Keratinocyte (primary cell): ENCODE results near the gene MX1. TPM values are rescaled to one million over a fixed set of nuclear protein-coding genes. Genes with fewer than 3 reads are reported as not detected.

ENCODE experiments used
- DNase-seq: peaks from one replicate; pipeline ENCODE4 v3.0.0-alpha.2; 2011; ENCODE audit warnings: low read depth, missing footprints, low spot score
- FAIRE-seq: peaks from 2 replicates; lab custom pipeline; 2011; peaks lifted over from hg19 to GRCh38; lab: Jason Lieb, UNC
- H2AFZ ChIP-seq: 2 replicates; pipeline ENCODE4 v1.6.0; 2012; ENCODE audit warnings: low read length, control low read depth, inconsistent platforms; ENCODE audit not compliant: control insufficient read depth
- H3K27ac ChIP-seq: 2 replicates; pipeline ENCODE4 v1.5.1; 2011; ENCODE audit warnings: low read length; ENCODE audit not compliant: control insufficient read depth, insufficient read depth
- H3K27me3 ChIP-seq: 3 replicates; pipeline ENCODE4 v1.6.0; 2011; ENCODE audit warnings: low read length; ENCODE audit not compliant: control insufficient read depth, insufficient read depth; ENCODE audit errors: extremely low read depth
- H3K36me3 ChIP-seq, 2 experiments: 2 replicates in 1 of 2; 3 replicates in 1 of 2; pipeline ENCODE4 v1.5.1; 2011; ENCODE audit warnings: low read length in 2 of 2, mild to moderate bottlenecking in 1 of 2; ENCODE audit not compliant: control insufficient read depth in 2 of 2, insufficient read depth in 2 of 2; ENCODE audit errors: extremely low read depth in 1 of 2
- H3K4me1 ChIP-seq: 3 replicates; pipeline ENCODE4 v1.5.1; 2011; ENCODE audit warnings: low read length; ENCODE audit not compliant: control insufficient read depth, insufficient read depth; ENCODE audit errors: extremely low read depth
- H3K4me2 ChIP-seq: 3 replicates; pipeline ENCODE4 v1.6.0; 2011; ENCODE audit warnings: low read depth, low read length; ENCODE audit not compliant: control insufficient read depth, insufficient read depth; ENCODE audit errors: extremely low read depth
- H3K4me3 ChIP-seq, 3 experiments: fragments of 200-600 bp in 1 of 3; sonication (generic) in 1 of 3; 2 replicates in 2 of 3; 3 replicates in 1 of 3; pipeline ENCODE4 v1.5.1; 2011 to 2016; ENCODE audit warnings: low read length in 3 of 3, mild to moderate bottlenecking in 3 of 3, control low read depth in 2 of 3, inconsistent platforms in 1 of 3, low read depth in 1 of 3, mixed read lengths in 1 of 3, mixed run types in 1 of 3, moderate library complexity in 1 of 3; ENCODE audit not compliant: control insufficient read depth in 2 of 3, insufficient read depth in 2 of 3; ENCODE audit errors: extremely low read depth in 1 of 3
- H3K79me2 ChIP-seq: 2 replicates; pipeline ENCODE4 v1.6.0; 2012; ENCODE audit warnings: low read length; ENCODE audit not compliant: control insufficient read depth, insufficient read depth
- H3K9ac ChIP-seq: 3 replicates; pipeline ENCODE4 v1.6.0; 2011; ENCODE audit warnings: low read length; ENCODE audit not compliant: control insufficient read depth, insufficient read depth; ENCODE audit errors: extremely low read depth
- H3K9me1 ChIP-seq: 3 replicates; pipeline ENCODE4 v1.6.0; 2011; ENCODE audit warnings: low read length; ENCODE audit not compliant: control insufficient read depth, insufficient read depth; ENCODE audit errors: extremely low read depth
- H3K9me3 ChIP-seq: 2 replicates; pipeline ENCODE4 v1.5.1; 2012; ENCODE audit warnings: low read depth, low read length; ENCODE audit not compliant: control insufficient read depth
- H4K20me1 ChIP-seq: 3 replicates; pipeline ENCODE4 v1.6.0; 2011; ENCODE audit warnings: low read length; ENCODE audit not compliant: control insufficient read depth, insufficient read depth; ENCODE audit errors: extremely low read depth
- CTCF ChIP-seq, 3 experiments: IDR thresholded peaks in 1 of 3; conservative IDR thresholded peaks in 1 of 3; optimal IDR thresholded peaks in 1 of 3; 2 replicates in 2 of 3; 3 replicates in 1 of 3; pipeline versions ENCODE3 to v1.5.1; 2011; ENCODE audit warnings: low read length in 3 of 3, mild to moderate bottlenecking in 3 of 3, moderate library complexity in 2 of 3, control low read depth in 1 of 3, inconsistent platforms in 1 of 3; ENCODE audit not compliant: insufficient read depth in 2 of 3; ENCODE audit errors: extremely low read depth in 1 of 3
- EZH2 ChIP-seq: IDR thresholded peaks from one replicate; pipeline ENCODE4 v1.6.1; 2012; ENCODE audit warnings: inconsistent platforms, mild to moderate bottlenecking, low read length, moderate library complexity
- dilution Hi-C: fragments of 300-500 bp; cut with MboI; formaldehyde crosslinking; loops from one replicate; pipeline ENCODE4 v1.7.0; 2020; ENCODE audit warnings: low sequenced_read_pairs; ENCODE audit not compliant: extremely low pct_ligation_motif_present
- polyA plus RNA-seq, 5 experiments: library from polyadenylated mRNA; depleted of rRNA in 3 of 5; stranded (reverse) in 3 of 5; stranded (forward) in 1 of 5; unstranded in 1 of 5; fragments of >200 nt; gene quantifications; 1 replicate in 1 of 5; 2 replicates in 3 of 5; 3 replicates in 1 of 5; pipeline versions ENCODE4 v1.2.1 to v1.2.3, GENCODE V29; 2011 to 2012; ENCODE audit warnings: missing spikeins in 2 of 5, low read depth in 1 of 5, low replicate concordance in 1 of 5

The MX1 gene
- polyA plus RNA-seq, 1 donor (not counting 4 experiments of a cell fraction or from before 2014, with no cell fraction given) = 151 TPM

- no peak overlapping the region for H2AFZ ChIP-seq
- H3K79me2 ChIP-seq = peaks cover 10% of the 10 kb centered on the region
- no peaks in the 10 kb centered on the region for H4K20me1 ChIP-seq
- no peak overlapping the region for H3K9ac ChIP-seq
- H3K9me3 ChIP-seq = no peaks in the 10 kb centered on the region
- no peak for FAIRE-seq
- H3K4me1 ChIP-seq = peaks cover 4% of the 10 kb centered on the region
- peaks cover 8 to 27% of the 10 kb centered on the region in 2 experiments for H3K36me3 ChIP-seq
- no peaks in the 10 kb centered on the region for H3K27me3 ChIP-seq
- TF ChIP-seq EZH2 (no peak), CTCF (optimal IDR thresholded peaks at IDR 0.05 in 1 of 3, IDR thresholded peaks at IDR 0.05 in 1 of 3, conservative IDR thresholded peaks at IDR 0.05 in 1 of 3; ENCODE audit: extremely low read depth in 1 of 3, insufficient read depth in 2 of 3, low read length in 3 of 3) (no peak)
- no peak for DNase-seq
- H3K9me1 ChIP-seq = no peaks in the 10 kb centered on the region
- dilution Hi-C loops = no loop called here
- H3K4me2 ChIP-seq = no peak overlapping the region
- H3K27ac ChIP-seq = no peak overlapping the region
- H3K4me3 ChIP-seq = no peak overlapping the region
Observed at GRCh38 chr21:41428311-41428710, 2.3 kb downstream of the MX1 start.

- peaks cover 8 to 30% of the 10 kb centered on the region in 2 experiments for H3K36me3 ChIP-seq
- H3K9me3 ChIP-seq = no peaks in the 10 kb centered on the region
- H3K27ac ChIP-seq = no peak overlapping the region
- H3K4me1 ChIP-seq = peaks cover 4% of the 10 kb centered on the region
- dilution Hi-C loops = no loop called here
- no peak overlapping the region for H3K4me3 ChIP-seq
- DNase-seq (no peak), FAIRE-seq (no peak)
- H3K9ac ChIP-seq = no peak overlapping the region
- peaks cover 10% of the 10 kb centered on the region for H3K79me2 ChIP-seq
- H3K27me3 ChIP-seq = no peaks in the 10 kb centered on the region
- TF ChIP-seq EZH2 (no peak), CTCF (optimal IDR thresholded peaks at IDR 0.05 in 1 of 3, IDR thresholded peaks at IDR 0.05 in 1 of 3, conservative IDR thresholded peaks at IDR 0.05 in 1 of 3; ENCODE audit: extremely low read depth in 1 of 3, insufficient read depth in 2 of 3, low read length in 3 of 3) (no peak)
- H3K9me1 ChIP-seq = no peaks in the 10 kb centered on the region
- H4K20me1 ChIP-seq = no peaks in the 10 kb centered on the region
- no peak overlapping the region for H2AFZ ChIP-seq
- H3K4me2 ChIP-seq = no peak overlapping the region
Observed at GRCh38 chr21:41428847-41429246, 2.8 kb downstream of the MX1 start.
